Right ventricle myocardium inferior (tissue), 1 donor: ENCODE results near the gene SUPT20H. TPM values are rescaled to one million over a fixed set of nuclear protein-coding genes. Genes with fewer than 3 reads are reported as not detected.
"Not testable (repeated sequence)": the region's sequence is repeated elsewhere in the genome, so short reads cannot be mapped to it uniquely, and the experiment has no call there.

Experiments used
- ATAC-seq: fragments of 200-7000 bp; cut with Tn5 transposase; one replicate; pipeline ENCODE4 v1.9.1; 2020; ENCODE audit warnings: mild to moderate bottlenecking, moderate library complexity
- DNase-seq: peaks from one replicate; pipeline ENCODE4 v3.0.0; 2021; ENCODE audit errors: missing footprints
- intact Hi-C: fragments of 100-400 bp; cut with DNase I; formaldehyde crosslinking; loops from one replicate; pipeline ENCODE4 v1.11.0; 2022
- total RNA-seq: library from RNA; stranded (reverse); fragmentation: NEBNext Ultra II Directional; extraction: Animal tissue kit (Norgen Biotek cat#: 25700); gene quantifications from one replicate; pipeline ENCODE4 v1.2.1, GENCODE V29; 2021
- donor health status: DM: no; HTN: yes; CAD: no; lungs with severe emphysema.

Gene SUPT20H
- total RNA-seq, 1 donor from 2014 or later, result 20.7 TPM

GRCh38 chr13:37074703-37075102 is 15.2 kb upstream of the SUPT20H start:
- no peak for ATAC-seq
- intact Hi-C loops, result loop anchor here (2.0 kb wide), 1 partner anchor 530 kb away; no protein-coding TSS in a partner anchor

GRCh38 chr13:37072024-37072423 is 12.5 kb upstream of the SUPT20H start:
- intact Hi-C loops, result no loop called here
- DNase-seq (no peak), ATAC-seq (no peak)

More at GRCh38 chr13:37074703-37075102, 15.2 kb upstream of the SUPT20H start:
- DNase-seq, result no peak

DNA sequence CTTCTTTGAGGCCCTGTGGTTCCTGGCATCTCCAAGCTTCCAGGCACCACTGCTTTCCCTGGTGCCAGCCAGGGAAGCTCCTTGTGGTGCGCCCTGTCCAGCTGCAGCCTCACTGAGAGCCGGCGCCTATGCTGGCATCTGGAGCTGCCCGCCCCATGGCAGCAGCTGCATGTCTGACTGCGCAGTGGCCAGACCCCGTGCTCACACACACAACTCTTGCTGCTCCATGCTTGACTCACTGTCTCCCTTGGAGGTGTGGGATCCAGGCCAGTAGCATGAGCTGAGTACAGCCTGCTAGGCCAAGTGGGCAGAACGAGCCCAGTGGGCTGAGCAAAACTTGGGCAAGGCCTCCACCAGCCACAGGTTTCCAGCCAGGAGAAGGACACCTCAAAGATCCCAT is 11.5 kb upstream of the SUPT20H start:
- DNase-seq (no peak), ATAC-seq (no peak)
- intact Hi-C loops, result no loop called here

DNA sequence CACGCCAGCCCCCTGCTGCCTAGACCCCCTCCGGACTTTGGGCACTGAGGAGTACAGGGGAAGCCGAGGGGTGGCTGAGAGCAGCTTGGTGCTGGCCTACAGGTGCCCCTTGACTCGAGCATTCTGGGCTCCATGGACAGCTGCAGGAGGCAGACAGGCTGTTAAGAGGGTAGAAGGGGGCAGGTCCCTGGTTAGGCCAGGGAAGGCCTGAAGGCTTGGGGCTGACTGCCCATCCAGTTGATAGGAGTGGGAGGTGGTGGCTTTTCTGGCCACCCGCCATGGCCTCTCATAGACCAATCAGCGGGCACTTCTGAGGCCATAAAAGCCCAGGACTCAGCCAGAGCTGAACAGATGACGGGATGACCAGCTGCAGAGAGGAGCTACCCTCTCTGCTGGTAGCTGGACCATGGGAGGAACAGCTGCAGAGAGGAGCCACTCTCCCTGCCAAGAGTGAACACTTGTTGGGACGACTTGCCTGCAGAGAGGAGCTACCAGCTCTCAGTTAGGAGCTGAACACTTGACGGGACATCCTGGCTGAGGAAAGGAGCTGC is 10.7 kb upstream of the SUPT20H start:
- DNase-seq (no peak), ATAC-seq (no peak)
- intact Hi-C loops, result no loop called here

DNA sequence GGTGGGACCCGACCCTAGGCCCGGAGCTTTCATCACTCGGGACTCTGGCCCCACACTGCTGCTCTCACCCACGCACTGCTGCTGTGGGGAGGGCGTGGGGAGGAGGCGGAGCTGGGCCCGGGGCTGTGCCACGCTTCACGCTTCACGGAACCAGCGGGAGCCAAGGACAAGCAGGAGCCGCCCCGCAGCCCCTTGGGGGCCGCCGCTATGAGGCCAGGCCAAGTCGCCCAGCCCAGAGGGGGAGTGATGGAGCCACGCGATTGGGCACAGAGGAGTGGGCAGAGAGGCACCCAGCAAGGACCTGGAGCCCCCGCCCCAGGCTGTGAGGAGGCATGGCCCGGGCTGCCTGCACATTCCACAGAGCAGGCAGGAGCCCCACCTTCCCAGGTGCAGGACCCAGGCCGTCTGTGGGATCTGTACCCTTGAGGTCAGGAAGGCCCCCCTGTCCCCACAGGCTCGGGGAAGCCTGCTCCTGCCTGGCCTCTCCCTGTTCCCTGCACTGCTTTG is 10.2 kb upstream of the SUPT20H start:
- intact Hi-C loops, result no loop called here
- ATAC-seq (no peak), DNase-seq (no peak)

GRCh38 chr13:37068962-37069361 is 9.5 kb upstream of the SUPT20H start:
- ATAC-seq, result no peak

DNA sequence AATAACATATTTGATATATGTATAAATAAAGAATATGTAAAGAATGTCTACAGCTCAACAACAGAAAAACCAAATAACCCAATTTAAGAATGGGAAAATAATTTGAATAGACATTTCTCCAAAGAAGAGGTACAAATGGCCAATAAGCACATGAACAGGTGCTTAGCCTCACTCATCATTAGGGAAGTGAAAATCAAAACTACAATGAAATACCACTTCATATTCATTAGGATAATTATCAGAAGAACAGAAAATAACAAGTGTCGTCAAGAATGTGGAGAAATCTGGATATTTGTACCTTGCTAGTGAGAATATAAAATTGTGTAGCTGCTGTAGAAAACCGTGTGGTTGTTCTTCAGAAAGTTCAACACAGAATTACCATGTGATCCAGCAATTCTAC is 8.4 kb upstream of the SUPT20H start:
- ATAC-seq (no peak), DNase-seq (no peak)
- intact Hi-C loops, result no loop called here

More at GRCh38 chr13:37068962-37069361, 9.5 kb upstream of the SUPT20H start:
- no peak for DNase-seq
- intact Hi-C loops, result no loop called here

DNA sequence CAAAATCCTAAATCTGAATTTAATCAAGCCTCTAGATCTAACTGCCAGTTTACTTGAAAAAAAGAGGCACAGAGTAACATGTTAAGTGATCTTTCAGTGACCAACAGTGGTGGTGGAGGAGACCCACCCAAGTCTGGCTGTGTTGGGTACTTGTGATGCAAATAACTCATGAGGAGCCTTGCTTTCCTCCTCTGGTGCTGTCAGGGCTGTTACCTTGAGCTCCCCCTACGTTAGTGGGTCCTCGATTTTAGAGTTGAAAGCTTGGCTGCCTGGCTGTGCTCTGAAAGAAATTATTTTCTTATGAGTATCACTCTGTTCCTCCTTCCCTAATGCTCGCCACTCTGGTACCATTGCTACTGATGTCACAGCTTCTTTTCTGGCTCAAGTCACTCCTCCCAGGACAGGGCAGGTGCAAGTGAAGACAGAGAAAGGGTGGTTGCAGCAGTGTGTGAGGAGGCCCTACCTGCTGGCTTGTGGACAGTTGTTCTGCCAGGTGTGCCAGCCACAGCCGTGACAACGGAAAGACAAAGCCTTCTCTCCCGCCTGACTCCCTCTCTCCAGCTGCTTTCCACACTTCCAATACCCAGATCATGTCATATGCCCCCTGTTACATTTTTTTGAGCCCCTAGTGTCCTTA is 6.5 kb upstream of the SUPT20H start:
- ATAC-seq (no peak), DNase-seq (no peak)
- intact Hi-C loops, result no loop called here

GRCh38 chr13:37059848-37060192 is 332 bp upstream of the SUPT20H start:
- no peak for ATAC-seq
- DNase-seq, result no peak

GRCh38 chr13:37056228-37056627 is 3.3 kb downstream of the SUPT20H start:
- DNase-seq, intact Hi-C loops, ATAC-seq: not testable (repeated sequence)

More at GRCh38 chr13:37059848-37060192, 332 bp upstream of the SUPT20H start:
- intact Hi-C loops, result no loop called here

DNA sequence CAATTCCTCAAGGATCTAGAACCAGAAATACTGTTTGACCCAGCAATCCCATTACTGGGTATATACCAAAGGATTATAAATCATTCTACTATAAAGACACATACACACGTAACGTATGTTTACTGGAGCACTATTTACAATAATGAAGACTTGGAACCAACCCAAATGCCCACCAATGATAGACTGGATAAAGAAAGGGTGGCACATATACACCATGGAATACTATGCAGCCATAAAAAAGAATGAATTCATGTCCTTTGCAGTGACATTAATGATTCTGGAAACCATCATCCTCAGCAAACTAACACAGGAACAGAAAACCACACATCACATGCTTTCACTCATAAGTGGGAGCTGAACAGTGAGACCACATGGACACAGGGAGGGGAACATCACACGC is 6.4 kb downstream of the SUPT20H start:
- ATAC-seq, intact Hi-C loops, DNase-seq: not testable (repeated sequence)

- intact Hi-C loops, result no loop called here
- no peak for DNase-seq
- no peak for ATAC-seq
Measured at GRCh38 chr13:37049810-37050209, 9.7 kb downstream of the SUPT20H start.

- DNase-seq (no peak), ATAC-seq (no peak)
- intact Hi-C loops, result no loop called here
Measured at GRCh38 chr13:37047846-37048245, 11.6 kb downstream of the SUPT20H start.

DNA sequence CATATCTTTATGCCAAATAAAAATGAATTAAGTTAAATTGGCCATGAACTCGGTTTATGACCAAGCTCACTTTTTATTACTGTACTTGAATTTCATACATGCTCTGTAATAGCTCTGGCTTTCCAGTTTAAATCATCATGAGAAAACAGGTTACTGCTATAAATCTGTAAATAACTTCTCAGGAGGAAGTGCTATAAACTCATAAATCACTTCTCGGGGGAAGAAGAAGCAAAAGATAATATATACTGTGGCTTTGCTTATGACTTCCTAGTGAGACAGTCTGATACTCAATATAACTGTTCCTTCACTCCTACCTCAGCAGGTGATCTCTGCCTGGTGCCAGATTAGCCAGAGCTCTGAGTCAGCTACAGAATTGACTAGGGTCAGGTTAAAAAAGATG is 12.5 kb downstream of the SUPT20H start:
- no peak for ATAC-seq
- DNase-seq, result no peak
- intact Hi-C loops, result no loop called here

DNA sequence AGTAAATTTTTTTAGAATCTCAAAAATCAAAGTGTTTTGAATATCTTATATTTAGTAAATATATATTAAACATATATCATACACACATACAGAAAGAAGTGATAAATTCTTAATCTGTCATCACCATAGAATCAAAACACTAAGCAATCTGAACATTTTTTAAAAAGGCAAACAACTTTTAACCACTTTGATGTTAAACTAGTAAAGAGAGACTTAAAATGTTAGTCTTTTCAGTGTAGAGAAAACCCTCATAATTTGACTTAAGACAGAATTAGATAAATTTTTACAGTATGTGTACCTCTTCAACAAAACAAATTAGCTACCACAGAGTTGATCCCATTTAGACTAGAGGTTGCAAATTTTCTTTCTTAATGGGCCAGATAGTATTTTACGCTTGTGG is 13.4 kb downstream of the SUPT20H start:
- ATAC-seq, result no peak
- DNase-seq, result no peak
- intact Hi-C loops, result no loop called here

GRCh38 chr13:37040789-37041188 is 18.7 kb downstream of the SUPT20H start:
- intact Hi-C loops, result no loop called here
- DNase-seq (no peak), ATAC-seq (no peak)

DNA sequence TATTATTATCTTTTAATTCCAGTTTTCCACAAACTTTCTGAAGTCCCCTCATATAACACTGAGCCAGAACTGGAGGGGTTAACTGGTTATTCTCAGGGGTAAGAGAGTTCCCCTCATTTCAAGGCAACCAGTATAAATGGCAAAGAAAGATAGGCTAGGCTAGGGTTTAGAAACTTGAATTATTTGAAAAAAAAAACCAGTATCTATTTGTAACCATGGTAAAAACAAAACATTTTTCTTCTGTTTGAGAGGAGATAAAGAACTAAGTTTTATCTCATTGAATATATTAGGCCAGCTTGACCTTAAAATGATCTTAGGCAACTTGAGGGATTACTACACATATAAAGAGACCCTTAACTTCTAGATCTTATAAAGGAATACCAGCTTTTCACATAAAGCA is 19.6 kb downstream of the SUPT20H start:
- no peak for ATAC-seq
- DNase-seq, result no peak
- intact Hi-C loops, result no loop called here

- ATAC-seq, result no peak
- intact Hi-C loops, result no loop called here
Measured at GRCh38 chr13:37037241-37037640, 22.2 kb downstream of the SUPT20H start.

DNA sequence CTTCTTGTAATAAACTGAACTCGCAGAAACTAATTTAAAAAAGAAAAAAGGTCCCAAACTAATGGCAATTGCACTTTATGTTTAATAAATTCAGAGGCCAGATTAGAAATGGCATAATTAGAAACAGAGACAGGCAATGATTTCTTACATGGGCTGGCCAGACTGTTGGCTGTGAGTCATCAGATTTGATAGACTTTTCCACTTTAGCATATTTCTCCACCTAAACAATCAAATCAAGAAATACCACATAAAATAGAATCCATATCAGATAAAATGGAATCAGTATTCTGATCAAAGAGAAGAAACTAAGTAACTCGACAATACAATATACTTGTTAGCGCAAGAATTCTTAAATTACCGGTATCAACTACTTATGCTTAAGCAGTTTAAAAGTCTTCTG is 29.9 kb downstream of the SUPT20H start:
- ATAC-seq, result no peak
- intact Hi-C loops, result no loop called here
- DNase-seq, result no peak

More at GRCh38 chr13:37037241-37037640, 22.2 kb downstream of the SUPT20H start:
- no peak for DNase-seq

DNA sequence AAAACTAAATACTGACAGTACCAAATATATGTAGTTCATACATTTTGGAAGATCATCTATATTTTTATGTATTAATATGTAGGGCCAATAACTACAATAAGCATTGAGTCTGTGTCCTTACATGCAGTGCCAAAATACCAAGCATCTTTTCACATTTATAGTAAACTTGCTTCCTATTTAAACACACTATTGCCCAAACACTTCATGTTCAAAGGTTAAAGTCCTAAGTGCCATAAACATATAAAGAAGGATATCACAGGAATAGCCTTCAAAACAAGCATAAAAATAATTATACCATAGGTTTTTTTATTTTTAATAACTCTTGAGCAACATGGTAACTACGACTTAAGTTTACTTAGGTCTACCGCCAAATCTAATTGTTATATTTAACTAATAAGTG is 31.8 kb downstream of the SUPT20H start:
- intact Hi-C loops, result no loop called here
- DNase-seq (no peak), ATAC-seq (no peak)

GRCh38 chr13:37026771-37027170 is 32.7 kb downstream of the SUPT20H start:
- ATAC-seq, result no peak
- intact Hi-C loops, result no loop called here
- DNase-seq, result no peak
